Measurements from ENCODE around the gene DENND11.

Gene DENND11

GRCh38 chr7:141652691-141653090 lies 49.3 kb downstream of the DENND11 start:
- intact Hi-C loops (cut with DNase I): loop anchor here (5.0 kb wide), 4 partner anchors 50 to 840 kb away; partner anchors contain the start of genes DENND11, MRPS33 and TMEM178B
- DNase-seq: no peak

All from posterior cingulate gyrus (tissue), 11 donors.